Measurements from ENCODE around the gene SLC16A6. TPM values are rescaled to one million over a fixed set of nuclear protein-coding genes. Genes with fewer than 3 reads are reported as not detected.

The SLC16A6 gene
- total and polyA plus RNA-seq, 2 of the 4 experiments (the other 2 are of a cell fraction) = 0.22 to 0.54 TPM

GRCh38 chr17:68221786-68222185 lies 69.1 kb downstream of the SLC16A6 start:
- Histone ChIP-seq H2AK9ac (replicated peaks; ENCODE audit: low read depth, low read length, poor library complexity) (no peak overlapping the region), H3K36me3 (ENCODE audit: control insufficient read depth, insufficient read depth, low read length) (no peaks in the 10 kb centered on the region), H3K27ac (ENCODE audit: insufficient read depth, low read length) (no peak overlapping the region), H2BK5ac (ENCODE audit: low read depth, low read length, poor library complexity, severe bottlenecking) (no peak overlapping the region), H3K9me1 (ENCODE audit: insufficient read depth, low read length) (no peaks in the 10 kb centered on the region), H3K27me3 (ENCODE audit: control insufficient read depth, insufficient read depth, low read length) (no peaks in the 10 kb centered on the region), H4K8ac (ENCODE audit: low read depth in 2 of 2, low read length in 2 of 2) (no peak overlapping the region), H3K4ac (ENCODE audit: low read depth, low read length) (no peak overlapping the region), H2BK20ac (ENCODE audit: low read depth, low read length) (no peak overlapping the region), H2BK120ac (ENCODE audit: low read depth, low read length) (no peak overlapping the region), H4K5ac (ENCODE audit: low read depth, low read length) (no peak overlapping the region), H3K4me1 (ENCODE audit: control insufficient read depth, insufficient read depth, low read length) (no peaks in the 10 kb centered on the region), H3K4me3 (ENCODE audit: insufficient read depth, low read depth, low read length) (no peak overlapping the region), H4K91ac (ENCODE audit: insufficient read depth, low read depth, low read length) (no peak overlapping the region), H3K56ac (ENCODE audit: extremely low read depth, insufficient read depth, low read length) (no peak overlapping the region), H2BK15ac (ENCODE audit: low read depth, low read length) (no peak overlapping the region), H2AK5ac (ENCODE audit: low read depth, low read length) (no peak overlapping the region), H3K9me3 (ENCODE audit: control insufficient read depth, insufficient read depth, low read length) (no peaks in the 10 kb centered on the region), H3K79me1 (ENCODE audit: low read depth in 1 of 2, low read length in 2 of 2) (no peaks in the 10 kb centered on the region), H3K4me2 (ENCODE audit: low read depth, low read length) (no peak overlapping the region), H3K23ac (ENCODE audit: low read depth, low read length) (no peak overlapping the region), H2AFZ (replicated peaks; ENCODE audit: low read length, poor library complexity) (no peak overlapping the region), H3K18ac (ENCODE audit: low read depth, low read length) (no peak overlapping the region), H4K20me1 (ENCODE audit: insufficient read depth, low read length) (no peaks in the 10 kb centered on the region), H3K14ac (replicated peaks; ENCODE audit: low read depth, low read length) (no peak overlapping the region), H3K9ac (ENCODE audit: low read depth, low read length) (no peak overlapping the region)
- no peak for DNase-seq
- TF ChIP-seq POLR2A (IDR thresholded peaks at IDR 0.05; ENCODE audit: low read depth, low read length) (no peak), MAZ (IDR thresholded peaks at IDR 0.05; ENCODE audit: borderline replicate concordance, low read depth, low read length) (no peak), BHLHE40 (IDR thresholded peaks at IDR 0.05; ENCODE audit: low read depth, low read length) (no peak), MXI1 (IDR thresholded peaks at IDR 0.05; ENCODE audit: borderline replicate concordance, low read depth, low read length) (no peak), FOS (IDR thresholded peaks at IDR 0.05; ENCODE audit: low read depth, low read length) (no peak), MAFK (IDR thresholded peaks at IDR 0.05; ENCODE audit: low read depth, low read length) (no peak), CEBPB (IDR thresholded peaks at IDR 0.05; ENCODE audit: low read depth, low read length) (no peak), USF2 (IDR thresholded peaks at IDR 0.05; ENCODE audit: low read depth, low read length) (no peak), RCOR1 (IDR thresholded peaks at IDR 0.05; ENCODE audit: insufficient replicate concordance, low read length) (no peak), SMC3 (IDR thresholded peaks at IDR 0.05; ENCODE audit: low read depth, low read length) (no peak), CTCF (conservative IDR thresholded peaks at IDR 0.05; ENCODE audit: low read depth, low read length) (no peak), RAD21 (IDR thresholded peaks at IDR 0.05; ENCODE audit: low read length) (no peak), ELK1 (IDR thresholded peaks at IDR 0.05; ENCODE audit: borderline replicate concordance, low read depth, low read length) (no peak), CHD1 (IDR thresholded peaks at IDR 0.05; ENCODE audit: low read depth, low read length) (no peak), NFE2L2 (IDR thresholded peaks at IDR 0.05; ENCODE audit: low read depth, low read length) (no peak)
- ChIA-PET POLR2A (ENCODE audit: unreplicated experiment) (no interaction called here), CTCF (interaction anchor here (0.6 kb wide), 1 partner anchor 17 kb away, joined by 4 read pairs; no protein-coding TSS in a partner anchor)
- BruUV-seq (replicated peaks) = no TSS peak
- ATAC-seq (ENCODE audit: low read depth) = no peak
- dilution Hi-C loops (cut with HindIII; ENCODE audit: low sequenced_read_pairs, unreplicated experiment) = no loop called here
- 78% methylated on average over 3 of the region's 4 CpGs; no CpG with 5 or more reads in 1 of the 2 experiments for WGBS, 2 experiments (ENCODE audit: extremely low coverage in 2 of 2, insufficient read length in 1 of 2)
- intact Hi-C loops (cut with micrococcal nuclease) = no loop called here
- in situ Hi-C loops (cut with MboI; ENCODE audit: low sequenced_read_pairs) = no loop called here
